Measurements from ENCODE around the gene MYBPC2. TPM values are rescaled to one million over a fixed set of nuclear protein-coding genes. Genes with fewer than 3 reads are reported as not detected.
"Not testable (repeated sequence)": the region's sequence is repeated elsewhere in the genome, so short reads cannot be mapped to it uniquely, and the experiment has no call there.

Gene MYBPC2
- total RNA-seq, 2 donors from 2014 or later: not detected

- no peaks in the 10 kb centered on the region for H3K9me3 ChIP-seq
- H3K27ac ChIP-seq: no peak overlapping the region
- TF ChIP-seq, protein P1, sequence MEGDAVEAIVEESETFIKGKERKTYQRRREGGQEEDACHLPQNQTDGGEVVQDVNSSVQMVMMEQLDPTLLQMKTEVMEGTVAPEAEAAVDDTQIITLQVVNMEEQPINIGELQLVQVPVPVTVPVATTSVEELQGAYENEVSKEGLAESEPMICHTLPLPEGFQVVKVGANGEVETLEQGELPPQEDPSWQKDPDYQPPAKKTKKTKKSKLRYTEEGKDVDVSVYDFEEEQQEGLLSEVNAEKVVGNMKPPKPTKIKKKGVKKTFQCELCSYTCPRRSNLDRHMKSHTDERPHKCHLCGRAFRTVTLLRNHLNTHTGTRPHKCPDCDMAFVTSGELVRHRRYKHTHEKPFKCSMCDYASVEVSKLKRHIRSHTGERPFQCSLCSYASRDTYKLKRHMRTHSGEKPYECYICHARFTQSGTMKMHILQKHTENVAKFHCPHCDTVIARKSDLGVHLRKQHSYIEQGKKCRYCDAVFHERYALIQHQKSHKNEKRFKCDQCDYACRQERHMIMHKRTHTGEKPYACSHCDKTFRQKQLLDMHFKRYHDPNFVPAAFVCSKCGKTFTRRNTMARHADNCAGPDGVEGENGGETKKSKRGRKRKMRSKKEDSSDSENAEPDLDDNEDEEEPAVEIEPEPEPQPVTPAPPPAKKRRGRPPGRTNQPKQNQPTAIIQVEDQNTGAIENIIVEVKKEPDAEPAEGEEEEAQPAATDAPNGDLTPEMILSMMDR (IDR thresholded peaks at IDR 0.05): no peak
- peaks cover 14% of the 10 kb centered on the region for H3K27me3 ChIP-seq
- H3K9ac ChIP-seq (ENCODE audit: low read depth in 2 of 2, low read length in 2 of 2): no peak overlapping the region
- no peaks in the 10 kb centered on the region for H3K4me1 ChIP-seq
- H3K36me3 ChIP-seq: no peaks in the 10 kb centered on the region
- no peak for DNase-seq
- H3K4me3 ChIP-seq: no peak overlapping the region
- intact Hi-C loops (cut with DNase I): no loop called here
Measured at GRCh38 chr19:50433201-50434180, 799 bp downstream of the MYBPC2 start.

DNA sequence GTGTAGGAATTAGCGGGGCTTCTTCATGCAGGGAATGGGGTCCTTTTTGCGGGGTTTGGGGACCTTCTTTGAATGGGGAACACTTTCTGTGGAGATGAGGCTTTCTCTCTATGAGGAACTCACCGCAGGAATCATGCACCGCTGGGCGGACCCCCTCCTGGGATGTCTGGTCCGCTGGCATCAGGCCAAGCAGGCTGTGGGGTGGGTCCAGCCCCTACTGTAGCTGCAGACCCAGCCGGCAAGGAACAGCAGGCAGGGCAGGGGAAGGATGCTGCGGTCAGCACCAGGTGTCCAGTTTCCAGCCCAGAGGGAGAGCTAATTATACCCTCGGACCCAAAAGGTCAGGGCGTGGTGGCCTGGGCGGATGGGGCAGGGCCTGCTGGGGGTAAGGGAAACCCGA lies 1.8 kb downstream of the MYBPC2 start:
- peaks cover 14% of the 10 kb centered on the region for H3K27me3 ChIP-seq
- intact Hi-C loops (cut with DNase I): no loop called here
- DNase-seq: no peak

GRCh38 chr19:50435221-50435620 lies 2.5 kb downstream of the MYBPC2 start:
- Histone ChIP-seq H3K4me1 (no peaks in the 10 kb centered on the region), H3K27ac (no peak overlapping the region), H3K4me3 (no peak overlapping the region), H3K36me3 (no peaks in the 10 kb centered on the region), H3K9me3 (no peaks in the 10 kb centered on the region), H3K27me3 (peaks cover 13% of the 10 kb centered on the region), H3K9ac (ENCODE audit: low read depth in 2 of 2, low read length in 2 of 2) (no peak overlapping the region)
- DNase-seq: no peak
- intact Hi-C loops (cut with DNase I): no loop called here
- TF ChIP-seq, protein P1 (IDR thresholded peaks at IDR 0.05): no peak

More for the DNA sequence above, 1.8 kb downstream of the MYBPC2 start:
- TF ChIP-seq, protein P1 (IDR thresholded peaks at IDR 0.05): no peak
- Histone ChIP-seq H3K4me3 (no peak overlapping the region), H3K36me3 (no peaks in the 10 kb centered on the region), H3K9me3 (no peaks in the 10 kb centered on the region), H3K9ac (ENCODE audit: low read depth in 2 of 2, low read length in 2 of 2) (no peak overlapping the region), H3K27ac (no peak overlapping the region), H3K4me1 (no peaks in the 10 kb centered on the region)

- peaks cover 8% of the 10 kb centered on the region for H3K27me3 ChIP-seq
- no peak for DNase-seq
- intact Hi-C loops (cut with DNase I): no loop called here
Measured at GRCh38 chr19:50435627-50436026, 2.9 kb downstream of the MYBPC2 start.

DNA sequence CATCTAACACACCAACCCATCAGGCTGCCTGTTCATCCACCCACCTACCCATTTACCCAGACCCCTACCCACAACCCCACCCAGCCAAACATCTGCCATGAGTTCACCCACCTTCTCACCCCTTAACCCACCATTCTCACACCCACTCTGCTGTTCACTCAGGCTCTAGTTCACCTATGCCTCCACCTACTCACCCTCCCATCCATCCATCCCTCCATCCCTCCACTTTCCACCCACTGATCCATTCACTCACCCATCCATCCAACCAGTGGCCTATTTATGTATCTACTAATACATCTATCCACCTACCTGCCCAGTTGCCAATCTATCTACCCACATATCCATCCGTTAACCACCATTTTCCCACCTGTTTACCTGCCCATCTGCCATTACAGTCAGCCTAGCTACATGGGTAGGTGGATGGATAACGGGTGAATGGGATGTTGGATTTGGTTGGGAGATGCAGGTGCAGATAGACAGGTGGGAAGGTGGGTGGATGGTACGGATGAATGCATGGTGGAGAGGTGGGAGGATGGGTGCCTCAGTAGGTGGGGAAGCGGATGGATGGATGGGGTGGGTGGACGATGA lies 5.3 kb downstream of the MYBPC2 start:
- Histone ChIP-seq H3K9me3 (no peaks in the 10 kb centered on the region), H3K27ac (no peak overlapping the region)

More at GRCh38 chr19:50435627-50436026, 2.9 kb downstream of the MYBPC2 start:
- no peaks in the 10 kb centered on the region for H3K4me1 ChIP-seq
- no peaks in the 10 kb centered on the region for H3K9me3 ChIP-seq
- no peak overlapping the region for H3K4me3 ChIP-seq
- H3K36me3 ChIP-seq: no peaks in the 10 kb centered on the region
- TF ChIP-seq, protein P1 (IDR thresholded peaks at IDR 0.05): no peak
- H3K27ac ChIP-seq: no peak overlapping the region
- no peak overlapping the region for H3K9ac ChIP-seq (ENCODE audit: low read depth in 2 of 2, low read length in 2 of 2)

DNA sequence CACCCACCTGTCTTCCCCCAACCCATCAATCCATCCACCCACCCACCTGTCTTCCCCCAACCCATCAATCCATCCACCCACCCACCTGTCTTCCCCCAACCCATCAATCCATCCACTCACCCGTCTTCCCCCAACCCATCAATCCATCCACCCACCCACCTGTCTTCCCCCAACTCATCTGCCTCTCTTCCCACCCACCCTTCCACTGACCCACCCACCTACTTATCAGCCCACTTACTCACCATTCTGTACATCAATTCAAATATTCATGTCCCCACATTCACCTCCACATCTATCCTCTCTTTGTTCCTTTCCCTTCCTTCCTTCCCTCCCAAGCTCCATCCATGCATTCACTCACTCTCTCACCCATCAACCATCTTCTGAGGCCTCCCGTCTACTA lies 6.4 kb downstream of the MYBPC2 start:
- intact Hi-C loops (cut with DNase I); H3K9ac ChIP-seq (ENCODE audit: low read depth in 2 of 2, low read length in 2 of 2): not testable (repeated sequence)

More for the DNA sequence above, 5.3 kb downstream of the MYBPC2 start:
- Histone ChIP-seq H3K9ac (ENCODE audit: low read depth in 2 of 2, low read length in 2 of 2) (no peak overlapping the region), H3K27me3 (peaks cover under 1% of the 10 kb centered on the region), H3K4me3 (no peak overlapping the region), H3K4me1 (no peaks in the 10 kb centered on the region), H3K36me3 (no peaks in the 10 kb centered on the region)
- intact Hi-C loops (cut with DNase I): no loop called here
- DNase-seq: no peak
- TF ChIP-seq, protein P1 (IDR thresholded peaks at IDR 0.05): no peak

More for the DNA sequence above, 6.4 kb downstream of the MYBPC2 start:
- not testable (repeated sequence) for DNase-seq, H3K9me3 ChIP-seq, H3K36me3 ChIP-seq, H3K27me3 ChIP-seq, H3K4me1 ChIP-seq, H3K4me3 ChIP-seq, H3K27ac ChIP-seq

Measured in colonic mucosa (tissue), 4 donors.